SK-N-SH (cell line): Measurements from ENCODE around the gene RALBP1.

Experiments
- CTCF ChIP-seq: fragments of 200-600 bp; sonication (generic); IDR thresholded peaks from 2 replicates; pipeline ENCODE4 v1.6.1; 2017; ENCODE audit warnings: antibody characterized with exemption, mild to moderate bottlenecking, moderate library complexity
- EP300 ChIP-seq, 2 experiments: IDR thresholded peaks; 2 replicates each; pipeline versions ENCODE4 v1.4.0 to v1.6.1; 2012; ENCODE audit warnings: borderline replicate concordance in 1 of 2, low read depth in 1 of 2, low read length in 1 of 2
- EZH2phosphoT487 ChIP-seq: fragments of 200-600 bp; sonication (generic); IDR thresholded peaks from 2 replicates; pipeline ENCODE4 v1.6.1; 2017; ENCODE audit warnings: low read depth, mixed run types, mild to moderate bottlenecking, antibody characterized with exemption, moderate library complexity, borderline replicate concordance
- GABPA ChIP-seq: IDR thresholded peaks from 2 replicates; pipeline ENCODE4 v1.4.0; 2012; ENCODE audit warnings: low read depth, mild to moderate bottlenecking
- NFIC ChIP-seq: IDR thresholded peaks from 2 replicates; pipeline ENCODE4 v1.4.0; 2012; ENCODE audit warnings: borderline replicate concordance
- POLR2AphosphoS5 ChIP-seq: IDR thresholded peaks from 2 replicates; pipeline ENCODE4 v1.6.1; 2012; ENCODE audit warnings: low read depth, low read length
- RAD21 ChIP-seq: IDR thresholded peaks from 2 replicates; pipeline ENCODE4 v1.6.1; 2012; ENCODE audit warnings: mild to moderate bottlenecking, low read length
- SIN3A ChIP-seq: IDR thresholded peaks from 2 replicates; pipeline ENCODE4 v1.6.1; 2012; ENCODE audit warnings: low read depth, mild to moderate bottlenecking, low read length, moderate library complexity, borderline replicate concordance
- YY1 ChIP-seq: IDR thresholded peaks from 2 replicates; pipeline ENCODE4 v1.4.0; 2012; ENCODE audit warnings: low read depth, mild to moderate bottlenecking
- TF ChIP-seq, protein P1 (sequence below): fragments of 150-350 bp; IDR thresholded peaks from 2 replicates; pipeline ENCODE4 v1.6.1; 2016; ENCODE audit warnings: mild to moderate bottlenecking, low read depth, low read length

DNA sequence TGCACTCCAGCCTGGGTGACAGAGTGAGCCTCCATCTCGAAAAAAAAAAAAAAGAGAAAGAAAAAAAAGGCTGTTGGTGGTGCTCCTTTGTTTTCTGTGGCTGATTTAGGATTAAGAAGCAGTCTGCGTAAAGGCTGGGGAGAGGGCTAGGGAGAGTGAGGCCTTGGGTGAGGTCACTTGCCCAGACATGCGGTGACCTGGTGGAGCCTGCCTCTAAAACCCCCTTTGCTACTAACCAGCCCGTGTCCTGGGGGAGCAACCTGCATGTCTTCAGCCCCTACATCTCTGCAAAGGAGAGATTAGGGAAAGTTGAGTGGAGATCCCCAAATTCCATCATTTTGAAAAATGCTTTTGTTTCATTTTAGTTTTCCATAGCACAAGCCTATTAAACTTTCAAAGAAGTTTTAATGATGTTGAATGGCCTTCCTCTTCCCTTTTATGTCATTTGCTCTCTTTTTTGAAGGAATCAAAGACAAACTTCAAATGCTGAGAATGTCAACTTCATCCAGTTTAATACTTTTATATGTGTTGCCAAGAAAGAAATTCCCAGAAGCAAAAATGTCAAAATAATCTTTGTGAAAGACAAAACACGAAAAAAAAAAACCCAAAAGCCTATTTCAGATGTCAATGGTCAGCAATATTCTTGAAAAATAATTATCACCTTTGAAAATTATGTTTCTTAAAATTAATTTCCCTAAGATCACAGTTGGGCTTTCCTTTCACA is 38.9 kb upstream of the RALBP1 start:
- TF ChIP-seq CTCF (no peak), EP300 (IDR thresholded peaks at IDR 0.05; ENCODE audit: borderline replicate concordance in 1 of 2, low read depth in 1 of 2, low read length in 1 of 2) (no peak), NFIC (no peak), GABPA (no peak), POLR2AphosphoS5 (no peak), RAD21 (no peak), YY1 (no peak), SIN3A (no peak), EZH2phosphoT487 (no peak)
- TF ChIP-seq, protein P1, sequence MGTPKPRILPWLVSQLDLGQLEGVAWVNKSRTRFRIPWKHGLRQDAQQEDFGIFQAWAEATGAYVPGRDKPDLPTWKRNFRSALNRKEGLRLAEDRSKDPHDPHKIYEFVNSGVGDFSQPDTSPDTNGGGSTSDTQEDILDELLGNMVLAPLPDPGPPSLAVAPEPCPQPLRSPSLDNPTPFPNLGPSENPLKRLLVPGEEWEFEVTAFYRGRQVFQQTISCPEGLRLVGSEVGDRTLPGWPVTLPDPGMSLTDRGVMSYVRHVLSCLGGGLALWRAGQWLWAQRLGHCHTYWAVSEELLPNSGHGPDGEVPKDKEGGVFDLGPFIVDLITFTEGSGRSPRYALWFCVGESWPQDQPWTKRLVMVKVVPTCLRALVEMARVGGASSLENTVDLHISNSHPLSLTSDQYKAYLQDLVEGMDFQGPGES = no peak
